Spleen (tissue), 7 donors: ENCODE measurements around the gene TMEM170B.

ENCODE experiments used
- POLR2A ChIP-seq, 3 donors: fragments of 450-650 bp; IDR thresholded peaks; one replicate each; pipeline ENCODE4 v1.5.1; 2017; ENCODE audit warnings: antibody characterized with exemption in 3 of 3, mild to moderate bottlenecking in 1 of 3
- POLR2AphosphoS5 ChIP-seq, 3 donors: sonication (generic); formaldehyde crosslinking; IDR thresholded peaks; one replicate each; pipeline ENCODE4 v1.5.1; 2017; ENCODE audit warnings: antibody characterized with exemption in 3 of 3
- TF ChIP-seq, protein P1 (sequence below), 11 experiments: fragments of 200-600 bp in 7 of 11; fragments of 450-650 bp in 4 of 11; sonication (generic) in 4 of 11; IDR thresholded peaks in 8 of 11; conservative IDR thresholded peaks in 3 of 11; 1 replicate in 7 of 11; 2 replicates in 4 of 11; pipeline versions ENCODE4 v1.4.0 to v1.8.0; 2016 to 2021; ENCODE audit warnings: antibody characterized with exemption in 11 of 11, inconsistent platforms in 4 of 11, mild to moderate bottlenecking in 1 of 11
- donor health status: DM: no; HTN: no; CAD: no; lungs with moderate emphysema.
- donor health status: DM: no; HTN: no; CAD: no.
- donor health status: DM: no; HTN: no; CAD: no.

DNA sequence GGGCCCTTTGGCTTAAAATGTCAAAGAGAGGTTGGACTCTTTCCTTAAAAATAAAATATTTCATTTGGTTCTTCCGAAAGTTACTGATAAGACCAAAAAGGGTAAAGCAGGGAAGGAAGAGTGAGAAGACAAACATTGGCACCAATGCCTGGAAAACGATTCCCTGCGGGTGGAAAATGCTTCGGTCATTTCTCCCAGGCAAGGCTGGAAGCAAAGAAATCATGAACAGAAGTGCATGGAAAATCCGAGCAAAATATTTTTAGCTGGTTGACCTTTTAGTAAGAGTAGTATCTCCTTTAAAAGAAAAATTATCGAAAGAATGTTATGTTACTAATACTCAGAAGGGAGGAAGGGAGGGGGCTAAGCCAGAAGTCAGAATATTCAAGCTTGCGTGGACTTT, 62.7 kb downstream of the TMEM170B start:
- TF ChIP-seq POLR2AphosphoS5 (IDR thresholded peaks at IDR 0.05) = no peak
- no peak for TF ChIP-seq POLR2A (IDR thresholded peaks at IDR 0.05)
- TF ChIP-seq, protein P1, sequence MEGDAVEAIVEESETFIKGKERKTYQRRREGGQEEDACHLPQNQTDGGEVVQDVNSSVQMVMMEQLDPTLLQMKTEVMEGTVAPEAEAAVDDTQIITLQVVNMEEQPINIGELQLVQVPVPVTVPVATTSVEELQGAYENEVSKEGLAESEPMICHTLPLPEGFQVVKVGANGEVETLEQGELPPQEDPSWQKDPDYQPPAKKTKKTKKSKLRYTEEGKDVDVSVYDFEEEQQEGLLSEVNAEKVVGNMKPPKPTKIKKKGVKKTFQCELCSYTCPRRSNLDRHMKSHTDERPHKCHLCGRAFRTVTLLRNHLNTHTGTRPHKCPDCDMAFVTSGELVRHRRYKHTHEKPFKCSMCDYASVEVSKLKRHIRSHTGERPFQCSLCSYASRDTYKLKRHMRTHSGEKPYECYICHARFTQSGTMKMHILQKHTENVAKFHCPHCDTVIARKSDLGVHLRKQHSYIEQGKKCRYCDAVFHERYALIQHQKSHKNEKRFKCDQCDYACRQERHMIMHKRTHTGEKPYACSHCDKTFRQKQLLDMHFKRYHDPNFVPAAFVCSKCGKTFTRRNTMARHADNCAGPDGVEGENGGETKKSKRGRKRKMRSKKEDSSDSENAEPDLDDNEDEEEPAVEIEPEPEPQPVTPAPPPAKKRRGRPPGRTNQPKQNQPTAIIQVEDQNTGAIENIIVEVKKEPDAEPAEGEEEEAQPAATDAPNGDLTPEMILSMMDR (IDR thresholded peaks at IDR 0.05 in 8 of 11, conservative IDR thresholded peaks at IDR 0.05 in 3 of 11) = no peak
